Stimulated activated CD4-positive, alpha-beta T cell treated with anti-CD3 and anti-CD28 coated beads, Interleukin-15, amount 100 ng/mL, for 24 hours (primary cell): ENCODE results near the gene CDC42EP1.
"Not testable (repeated sequence)": the region's sequence is repeated elsewhere in the genome, so short reads cannot be mapped to it uniquely, and the experiment has no call there.

ENCODE experiments used
- DNase-seq: peaks from one replicate; pipeline ENCODE4 v3.0.0-alpha.2; 2020

Gene CDC42EP1

GRCh38 chr22:37559901-37560607 is at the start of gene CDC42EP1:
Gene CDC42EP1, plus strand, starts transcription at chr22:37560480. Its CDS starts 5,870 bp downstream, at chr22:37566350.
- no peak for DNase-seq

- DNase-seq = no peak
Observed at GRCh38 chr22:37511395-37512104, 48.7 kb upstream of the CDC42EP1 start.

GRCh38 chr22:37514526-37515051 is 45.7 kb upstream of the CDC42EP1 start:
- DNase-seq = no peak

- no peak for DNase-seq
Observed at GRCh38 chr22:37515901-37516300, 44.4 kb upstream of the CDC42EP1 start.

- no peak for DNase-seq
Observed at GRCh38 chr22:37516456-37516855, 43.8 kb upstream of the CDC42EP1 start.

GRCh38 chr22:37517826-37518450 is 42.3 kb upstream of the CDC42EP1 start:
- no peak for DNase-seq

- DNase-seq = peak; percentile 9
Observed at GRCh38 chr22:37518509-37519267, 41.6 kb upstream of the CDC42EP1 start.

GRCh38 chr22:37519268-37520195 is 40.7 kb upstream of the CDC42EP1 start, which contains the start of gene CARD10:
Gene CARD10, minus strand, starts transcription at chr22:37519415. Its CDS starts 215 bp downstream, at chr22:37519200.
- peak; percentile 17 for DNase-seq

- DNase-seq = no peak
Observed at GRCh38 chr22:37520776-37521191, 39.5 kb upstream of the CDC42EP1 start.

- DNase-seq = no peak
Observed at GRCh38 chr22:37521236-37521739, 39.0 kb upstream of the CDC42EP1 start.

GRCh38 chr22:37522482-37522881 is 37.8 kb upstream of the CDC42EP1 start:
- no peak for DNase-seq

GRCh38 chr22:37525073-37525745 is 35.1 kb upstream of the CDC42EP1 start:
- DNase-seq = peak; percentile 33

- DNase-seq = no peak
Observed at GRCh38 chr22:37525746-37526350, 34.4 kb upstream of the CDC42EP1 start.

GRCh38 chr22:37526376-37526775 is 33.9 kb upstream of the CDC42EP1 start:
- no peak for DNase-seq

GRCh38 chr22:37527081-37527752 is 33.1 kb upstream of the CDC42EP1 start:
- not testable (repeated sequence) for DNase-seq

- DNase-seq = not testable (repeated sequence)
Observed at GRCh38 chr22:37527952-37528351, 32.3 kb upstream of the CDC42EP1 start.

- DNase-seq = no peak
Observed at GRCh38 chr22:37529652-37530345, 30.5 kb upstream of the CDC42EP1 start.

- peak; percentile 14 for DNase-seq
Observed at GRCh38 chr22:37533995-37534394, 26.3 kb upstream of the CDC42EP1 start.

GRCh38 chr22:37534445-37534844 is 25.8 kb upstream of the CDC42EP1 start:
- no peak for DNase-seq
